NCI-H1417 treated with DMSO at 0.1 percent for 48 hours (cell line): ENCODE data around the gene RNF135.
"Not testable (repeated sequence)": the region's sequence is repeated elsewhere in the genome, so short reads cannot be mapped to it uniquely, and the experiment has no call there.

Source experiments
- DNase-seq: peaks from one replicate; lab custom pipeline; 2025; lab: John Stamatoyannopoulos, UW

RNF135 gene

GRCh38 chr17:30956764-30957374, 14.0 kb upstream of the RNF135 start:
- no peak for DNase-seq

GRCh38 chr17:30957741-30958140, 13.1 kb upstream of the RNF135 start:
- no peak for DNase-seq

- no peak for DNase-seq
Measured at GRCh38 chr17:30958187-30958586, 12.7 kb upstream of the RNF135 start.

GRCh38 chr17:30961209-30962188, 9.3 kb upstream of the RNF135 start:
- DNase-seq, result no peak

DNA sequence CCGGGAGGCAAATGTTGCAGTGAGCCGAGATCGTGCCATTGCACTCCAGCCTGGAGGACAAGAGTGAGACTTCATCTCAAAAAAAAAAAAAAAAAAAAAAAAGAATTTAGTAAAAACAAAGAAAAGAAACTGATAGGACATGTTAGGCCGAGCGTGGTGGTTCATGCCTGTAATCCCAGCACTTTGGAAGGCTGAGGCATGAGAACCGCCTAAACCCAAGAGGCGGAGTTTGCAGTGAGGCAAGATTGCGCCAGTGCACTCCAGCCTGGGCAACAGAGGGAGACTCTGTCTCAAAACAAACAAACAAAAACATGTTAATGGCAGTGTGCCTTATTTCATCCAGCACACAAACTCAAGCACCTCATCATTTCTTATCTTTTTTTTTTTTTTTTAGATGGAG, 6.5 kb upstream of the RNF135 start:
- not testable (repeated sequence) for DNase-seq

DNA sequence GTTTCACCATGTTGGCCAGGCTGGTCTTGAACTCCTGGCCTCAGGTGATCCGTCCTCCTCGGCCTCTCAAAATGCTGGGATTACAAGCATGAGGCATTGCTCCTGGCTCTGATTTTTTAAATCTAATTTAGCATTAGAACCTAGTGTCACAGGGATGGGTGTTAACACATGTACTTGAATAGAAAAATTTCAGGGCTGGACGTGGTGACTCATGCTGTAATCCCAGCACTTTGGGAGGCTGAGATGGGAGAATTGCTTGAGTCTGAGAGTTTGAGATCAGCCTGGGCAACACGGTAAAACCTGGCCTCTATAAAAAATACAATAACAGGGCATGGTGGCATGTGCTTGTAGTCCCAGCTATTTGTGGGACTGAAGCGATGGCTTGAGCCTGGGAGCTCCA, 6.0 kb upstream of the RNF135 start:
- no peak for DNase-seq

- DNase-seq, result no peak
Measured at GRCh38 chr17:30965686-30966085, 5.2 kb upstream of the RNF135 start.

DNA sequence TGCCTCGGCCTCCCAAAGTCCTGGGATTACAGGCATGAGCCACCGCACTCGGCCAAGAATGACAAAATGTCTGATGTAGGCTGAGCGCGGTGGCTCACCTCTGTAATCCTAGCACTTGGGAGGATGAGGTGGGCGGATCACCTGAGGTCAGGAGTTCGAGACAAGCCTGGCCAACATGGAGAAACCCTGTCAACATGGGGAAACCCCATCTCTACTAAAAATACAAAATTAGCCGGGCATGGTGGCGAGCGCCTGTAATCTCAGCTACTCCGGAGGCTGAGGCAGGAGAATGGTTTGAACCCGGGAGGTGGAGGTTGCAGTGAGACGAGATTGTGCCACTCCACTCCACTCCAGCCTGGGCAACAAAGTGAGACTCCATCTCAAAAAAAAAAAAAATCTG, 2.9 kb upstream of the RNF135 start:
- not testable (repeated sequence) for DNase-seq

DNA sequence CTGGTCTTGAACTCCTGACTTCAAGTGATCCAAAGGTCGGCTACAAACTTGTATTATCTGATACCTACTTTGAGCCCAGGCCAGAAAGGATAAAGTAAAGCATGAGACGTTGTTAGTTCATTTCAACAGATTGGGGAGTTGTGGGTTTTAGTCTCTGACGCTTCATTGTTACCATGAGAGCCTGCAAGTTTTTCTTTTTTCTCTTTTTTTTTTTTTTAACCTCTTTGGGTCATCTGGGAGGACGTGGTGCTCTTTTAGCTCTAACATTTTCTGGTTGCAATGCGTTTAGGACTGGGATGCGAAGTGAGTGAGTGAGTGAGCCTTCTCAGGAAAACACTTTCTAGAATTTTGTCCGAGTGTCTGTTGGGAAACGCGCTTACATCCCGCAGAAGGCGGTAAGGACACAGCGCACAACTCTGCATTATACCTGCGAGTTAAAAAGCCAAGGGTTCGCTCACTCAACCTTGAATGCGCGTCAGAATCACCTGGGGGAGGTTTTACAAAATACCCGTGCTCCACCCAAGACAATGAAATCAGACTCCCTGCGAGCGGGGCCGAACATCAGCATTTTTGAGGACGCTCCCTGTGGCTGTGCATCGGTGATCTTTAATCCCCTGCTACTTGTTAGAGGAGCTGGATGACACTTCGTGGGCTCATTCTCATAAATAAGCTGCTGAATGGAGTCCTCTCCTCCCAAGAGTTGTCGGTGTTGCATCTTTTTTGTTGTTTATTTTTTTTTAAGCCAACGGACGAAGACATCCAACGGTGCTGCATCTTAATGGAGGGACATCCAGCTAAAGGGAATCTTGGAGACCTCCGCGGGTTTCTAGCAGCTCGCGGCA, 629 bp upstream of the RNF135 start:
- no peak for DNase-seq

DNA sequence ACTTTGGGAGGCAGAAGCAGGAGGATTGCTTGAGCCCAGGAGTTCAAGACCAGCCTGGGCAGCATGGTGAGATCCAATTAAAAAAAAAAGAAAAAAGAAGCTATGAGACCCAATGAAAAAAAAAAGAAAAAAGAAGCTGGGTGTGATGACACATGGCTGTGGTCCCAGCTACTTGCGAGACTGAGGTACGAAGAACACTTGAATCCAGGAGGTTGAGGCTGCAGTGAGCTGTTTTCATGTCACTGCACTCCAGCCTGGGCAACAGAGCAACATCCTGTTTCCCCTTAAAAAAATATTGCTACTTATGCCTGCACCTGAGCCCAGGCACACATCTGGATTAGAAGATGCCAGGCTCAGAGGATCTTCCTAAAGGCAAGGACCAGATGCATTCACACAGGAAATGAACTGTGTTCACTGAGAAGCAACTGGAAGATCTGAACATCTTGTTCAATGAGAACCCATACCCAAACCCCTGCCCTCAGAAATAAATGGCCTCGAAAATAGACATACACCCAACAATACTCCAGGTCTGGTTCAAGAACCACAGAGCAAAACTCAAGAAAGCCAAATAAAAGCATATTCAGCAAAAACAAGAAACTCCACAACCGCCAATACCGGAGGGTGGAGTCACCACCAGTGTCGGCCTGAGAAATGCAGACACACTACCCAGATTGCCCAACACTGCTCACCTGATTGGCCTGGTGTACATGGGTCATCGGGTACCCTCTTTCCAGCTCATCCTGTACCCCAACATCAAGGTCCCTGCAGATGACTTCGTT, 4.4 kb downstream of the RNF135 start:
- no peak for DNase-seq

GRCh38 chr17:30979919-30980318, 9.1 kb downstream of the RNF135 start:
- not testable (repeated sequence) for DNase-seq

DNA sequence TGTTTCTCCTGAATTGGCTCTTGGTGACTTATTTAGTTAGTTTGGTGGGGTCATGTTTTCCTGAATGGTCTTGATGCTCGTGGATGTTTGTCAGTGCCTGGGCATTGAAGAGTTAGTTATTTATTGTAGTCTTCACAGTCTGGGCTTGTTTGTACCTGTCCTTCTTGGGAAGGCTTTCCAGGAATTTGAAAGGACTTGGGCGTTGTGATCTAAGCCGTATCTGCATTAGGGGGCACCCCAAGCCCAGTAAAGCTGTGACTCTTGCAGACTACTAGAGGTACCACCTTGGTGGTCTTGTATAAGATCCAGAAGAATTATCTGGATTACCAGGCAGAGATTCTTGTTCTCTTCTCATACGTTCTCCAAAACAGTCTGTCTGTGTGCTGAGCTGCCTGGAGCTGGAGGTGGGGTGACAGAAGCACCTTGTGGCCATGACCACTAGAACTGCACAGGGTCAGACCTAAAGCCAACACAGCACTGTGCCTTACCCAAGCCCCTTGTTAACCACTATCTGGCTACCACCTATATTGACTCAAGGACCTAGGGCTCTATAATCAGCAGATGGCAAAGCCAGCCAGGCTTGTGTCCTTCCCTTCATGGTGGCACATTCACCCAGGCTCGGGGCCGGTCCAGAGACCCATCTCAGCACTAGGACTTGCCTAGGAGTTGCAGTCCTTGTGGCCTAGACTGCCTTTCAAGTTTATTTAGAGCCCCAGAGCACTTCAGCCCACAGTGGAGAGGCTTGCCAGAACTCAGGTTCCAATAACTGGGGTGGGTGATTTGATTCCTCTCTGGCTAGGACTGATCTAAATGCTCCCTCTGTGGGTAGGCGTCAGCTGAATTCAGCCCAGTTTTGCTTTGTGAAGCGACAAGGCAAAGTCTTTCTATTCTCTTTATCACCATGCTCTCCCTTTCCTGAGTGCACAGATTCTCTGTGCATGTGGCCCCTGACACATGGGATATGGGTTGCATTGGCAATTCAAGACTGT, 11.0 kb downstream of the RNF135 start:
- DNase-seq, result no peak

DNA sequence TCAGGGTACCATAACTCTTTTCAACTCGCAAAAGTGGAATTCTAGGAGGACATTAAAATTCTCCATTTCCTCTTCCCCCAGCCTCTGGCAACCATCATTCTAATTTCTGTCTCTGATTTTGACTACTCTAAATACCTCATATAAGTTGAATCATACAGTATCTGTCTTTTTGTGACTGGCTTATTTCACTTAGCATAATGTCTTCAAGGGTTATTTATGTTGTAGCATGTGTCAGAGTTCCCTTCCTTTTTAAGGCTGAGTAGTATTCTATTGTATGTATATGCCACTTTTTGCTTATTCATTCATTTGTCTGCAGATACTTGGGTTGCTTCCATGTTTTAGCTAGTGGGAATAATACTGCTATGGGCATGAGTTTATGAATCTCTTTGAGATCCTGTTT, 12.0 kb downstream of the RNF135 start:
- no peak for DNase-seq

DNA sequence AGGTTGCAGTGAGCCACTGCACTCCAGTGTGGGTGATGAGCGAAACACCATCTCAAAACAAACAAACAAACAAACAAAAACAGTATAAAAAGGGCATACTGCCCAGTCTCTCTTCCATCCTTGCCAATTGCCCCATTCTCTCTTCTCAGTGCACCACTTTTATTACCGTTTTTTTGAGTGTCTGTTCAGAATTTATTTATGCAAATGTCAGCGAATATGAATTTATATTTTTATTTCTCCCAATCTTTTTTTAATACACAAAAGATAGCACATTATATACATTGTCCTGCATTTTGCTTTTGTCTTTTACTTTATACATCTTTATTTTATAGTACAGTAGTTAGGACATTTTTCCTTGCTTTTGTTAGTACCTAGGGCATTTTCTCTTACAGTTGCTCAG, 19.6 kb downstream of the RNF135 start:
- DNase-seq, result no peak

- DNase-seq, result no peak
Measured at GRCh38 chr17:30992551-30992950, 21.7 kb downstream of the RNF135 start.

GRCh38 chr17:30995347-30995746, 24.5 kb downstream of the RNF135 start:
- no peak for DNase-seq

DNA sequence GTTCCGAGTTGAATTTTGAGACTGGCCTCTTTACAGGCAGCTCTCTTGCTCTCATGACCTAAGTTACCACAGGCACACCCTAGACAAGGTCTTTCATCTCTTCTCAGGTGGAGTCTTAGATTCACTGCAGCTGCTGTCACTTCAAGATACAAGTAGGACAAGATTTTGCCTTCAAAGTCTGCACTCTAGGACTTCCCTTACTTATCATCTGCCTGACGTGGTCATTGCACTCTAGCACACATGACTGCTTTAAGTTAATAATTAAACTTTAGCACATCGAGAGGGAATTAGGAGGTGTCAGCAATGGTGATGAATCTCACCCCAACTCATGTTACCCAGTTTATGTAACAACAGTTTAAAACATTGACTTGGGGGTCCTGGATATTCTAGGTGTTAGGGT, 25.6 kb downstream of the RNF135 start:
- DNase-seq, result no peak

DNA sequence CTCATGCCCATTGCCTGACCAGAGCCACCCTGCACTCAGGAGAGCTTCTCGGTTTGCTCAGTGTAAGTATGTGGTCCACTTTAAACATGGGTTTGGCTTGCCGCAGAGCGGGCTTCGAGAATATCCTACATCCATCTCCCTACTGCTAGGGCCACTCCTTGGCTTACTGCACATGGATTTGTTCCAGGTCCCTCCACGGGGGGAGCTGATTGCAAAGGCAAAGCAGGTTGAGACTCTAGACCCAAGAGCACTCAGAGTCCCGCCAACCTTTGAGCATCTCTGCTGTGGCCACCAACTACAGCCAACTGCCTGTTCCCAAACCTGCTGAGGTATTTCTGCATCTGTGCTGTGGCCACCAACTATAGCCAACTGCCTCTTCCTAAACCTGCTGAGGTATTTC, 26.4 kb downstream of the RNF135 start:
- DNase-seq, result no peak

- no peak for DNase-seq
Measured at GRCh38 chr17:30997842-30998241, 27.0 kb downstream of the RNF135 start.

GRCh38 chr17:31002047-31002446, 31.2 kb downstream of the RNF135 start:
- DNase-seq, result no peak
